Measurements from ENCODE around the gene UBALD1. TPM values are rescaled to one million over a fixed set of nuclear protein-coding genes. Genes with fewer than 3 reads are reported as not detected.

Gene UBALD1
- total and polyA plus RNA-seq, 12 donors = 14.7 to 39.4 (median 20.4) TPM

DNA sequence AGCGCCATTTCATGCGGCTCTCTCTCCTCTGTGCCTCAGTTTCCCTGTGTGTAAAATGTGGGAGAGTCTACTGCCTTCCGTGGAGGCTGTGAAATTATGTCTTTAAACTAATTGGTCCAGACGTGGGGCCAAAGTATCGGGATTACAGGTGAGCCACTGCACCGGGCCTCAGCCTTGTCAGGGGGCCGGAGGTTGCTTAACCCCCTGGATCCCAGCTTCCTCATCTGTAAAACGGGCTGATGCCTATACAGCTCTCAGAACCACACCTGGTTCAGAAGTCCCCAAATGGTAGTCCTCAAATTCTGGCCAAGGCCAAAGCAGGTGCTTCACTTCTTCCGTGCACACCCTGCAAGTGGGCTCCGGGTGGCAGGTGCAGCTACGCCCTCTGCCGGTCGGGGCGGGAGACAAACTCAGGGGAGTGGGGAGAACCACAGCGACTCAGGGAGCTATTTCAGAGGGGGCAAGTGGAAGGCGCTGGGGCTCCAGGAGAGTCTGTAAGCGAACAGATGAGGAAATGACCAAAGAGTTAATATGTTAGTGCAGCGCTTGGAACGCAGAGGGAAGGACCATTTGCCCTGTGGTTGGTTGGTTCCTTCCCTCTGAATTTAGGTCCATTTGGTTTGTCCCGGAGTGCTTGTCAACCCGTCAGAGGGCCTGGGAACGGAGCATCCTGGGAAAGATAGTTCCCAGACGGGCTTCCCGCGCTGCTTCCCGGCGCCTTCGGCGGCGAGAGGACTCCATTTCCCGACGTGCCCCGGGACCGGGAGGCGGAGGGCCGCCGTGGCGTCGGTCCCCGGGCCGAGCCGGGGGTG is 9.5 kb upstream of the UBALD1 start, which contains the start of gene MGRN1:
Gene MGRN1, plus strand, starts transcription at position 812 of the 812 bp plus-strand sequence. CDS start 135 bp downstream, outside the sequence.
- 7 to 8% methylated on average over 42 of the region's 42 CpGs for WGBS, 2 donors
- TF ChIP-seq, protein P1, sequence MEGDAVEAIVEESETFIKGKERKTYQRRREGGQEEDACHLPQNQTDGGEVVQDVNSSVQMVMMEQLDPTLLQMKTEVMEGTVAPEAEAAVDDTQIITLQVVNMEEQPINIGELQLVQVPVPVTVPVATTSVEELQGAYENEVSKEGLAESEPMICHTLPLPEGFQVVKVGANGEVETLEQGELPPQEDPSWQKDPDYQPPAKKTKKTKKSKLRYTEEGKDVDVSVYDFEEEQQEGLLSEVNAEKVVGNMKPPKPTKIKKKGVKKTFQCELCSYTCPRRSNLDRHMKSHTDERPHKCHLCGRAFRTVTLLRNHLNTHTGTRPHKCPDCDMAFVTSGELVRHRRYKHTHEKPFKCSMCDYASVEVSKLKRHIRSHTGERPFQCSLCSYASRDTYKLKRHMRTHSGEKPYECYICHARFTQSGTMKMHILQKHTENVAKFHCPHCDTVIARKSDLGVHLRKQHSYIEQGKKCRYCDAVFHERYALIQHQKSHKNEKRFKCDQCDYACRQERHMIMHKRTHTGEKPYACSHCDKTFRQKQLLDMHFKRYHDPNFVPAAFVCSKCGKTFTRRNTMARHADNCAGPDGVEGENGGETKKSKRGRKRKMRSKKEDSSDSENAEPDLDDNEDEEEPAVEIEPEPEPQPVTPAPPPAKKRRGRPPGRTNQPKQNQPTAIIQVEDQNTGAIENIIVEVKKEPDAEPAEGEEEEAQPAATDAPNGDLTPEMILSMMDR (IDR thresholded peaks at IDR 0.05) = peak; percentile 86 to 99 (median 93)
- Histone ChIP-seq H3K27me3 (no peaks in the 10 kb centered on the region), H3K4me1 (peaks cover 9 to 28% (median 22%) of the 10 kb centered on the region in 9 donors), H3K27ac (peak within 1 kb of the TSS; percentile 68 to 99 (median 96)), H3K9me3 (no peaks in the 10 kb centered on the region), H3K4me3 (peak within 1 kb of the TSS; percentile 83 to 100 (median 93)), H3K36me3 (peaks cover 0 to 6% (median 0%) of the 10 kb centered on the region in 9 donors)
- ATAC-seq = peak; percentile 96 to 99 (median 98)
- intact Hi-C loops (cut with DNase I) = loop anchor here in 1 of 10 donors (1.0 kb wide), 1 partner anchor 8 kb away; no protein-coding TSS in a partner anchor
- peak; percentile 93 to 96 for DNase-seq

DNA sequence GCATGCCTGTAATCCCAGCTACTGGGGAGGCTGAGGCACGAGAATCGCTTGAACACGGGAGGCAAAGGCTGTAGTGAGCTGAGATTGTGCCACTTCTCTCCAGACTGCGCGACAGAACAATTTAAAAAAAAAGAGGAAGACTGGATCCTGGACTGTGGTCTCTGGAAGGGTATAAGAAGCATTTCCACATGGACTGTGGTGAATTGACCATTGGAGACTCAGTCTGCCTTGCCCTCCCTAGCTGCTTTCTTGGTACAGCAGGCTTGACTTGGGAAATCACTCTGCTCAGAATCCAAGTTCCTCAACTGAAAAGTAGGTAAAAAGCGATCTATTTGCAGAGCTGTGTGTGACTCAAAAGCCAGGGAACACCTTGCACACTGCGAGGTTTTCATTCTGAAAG is 8.9 kb upstream of the UBALD1 start:
- H3K27ac ChIP-seq = peak overlapping the region in 1 of 10 donors; percentile 99

DNA sequence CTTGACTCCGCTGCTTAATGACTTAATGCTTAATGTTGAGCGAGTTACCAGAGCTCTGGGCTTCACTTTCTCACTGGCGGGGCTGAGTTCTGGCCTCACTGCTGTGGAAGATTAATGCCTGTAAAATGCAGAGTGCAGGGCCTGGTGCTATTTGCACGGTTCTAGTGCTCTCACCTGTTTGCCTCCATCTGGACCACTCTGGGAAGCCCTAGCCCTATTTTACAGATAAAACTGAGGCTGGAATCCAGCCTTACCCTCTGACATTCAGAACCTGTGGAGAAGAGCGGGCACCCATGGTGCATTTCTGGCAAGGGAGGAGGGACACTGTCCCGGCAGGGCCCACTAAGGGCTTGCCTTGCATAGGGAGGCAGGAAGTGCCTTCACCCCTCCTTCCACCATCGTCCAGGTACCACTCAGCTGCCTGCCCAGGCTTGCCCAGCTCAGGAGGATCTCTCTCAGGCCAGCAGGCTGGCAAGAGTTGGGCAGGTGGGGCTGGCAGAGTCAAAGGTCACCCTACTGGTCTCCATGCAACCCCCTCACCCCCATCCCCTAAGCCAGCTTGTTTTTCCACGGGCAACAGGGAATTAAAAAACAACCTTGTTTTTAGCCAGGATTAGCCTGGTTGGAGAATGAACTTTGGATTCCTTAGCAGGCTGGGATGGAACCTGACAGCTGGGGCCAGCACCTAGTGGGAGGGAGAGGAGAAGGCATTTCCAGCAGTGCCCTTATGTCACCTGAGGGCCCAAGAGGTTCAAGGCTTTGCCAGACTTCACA is 4.1 kb upstream of the UBALD1 start:
- intact Hi-C loops (cut with DNase I) = no loop called here

More for the DNA sequence above, 8.9 kb upstream of the UBALD1 start:
- intact Hi-C loops (cut with DNase I) = no loop called here
- Histone ChIP-seq H3K4me3 (peak overlapping the region in 1 of 10 donors; percentile 96), H3K27me3 (no peaks in the 10 kb centered on the region), H3K4me1 (peaks cover 9 to 32% (median 22%) of the 10 kb centered on the region in 9 donors), H3K36me3 (peaks cover 0 to 6% (median 0%) of the 10 kb centered on the region in 9 donors), H3K9me3 (no peaks in the 10 kb centered on the region)
- TF ChIP-seq, protein P1 (IDR thresholded peaks at IDR 0.05) = no peak
- ATAC-seq = no peak
- DNase-seq = no peak
- WGBS, 2 donors = 81 to 83% methylated on average over 7 of the region's 7 CpGs

More for the DNA sequence above, 4.1 kb upstream of the UBALD1 start:
- Histone ChIP-seq H3K9me3 (no peaks in the 10 kb centered on the region), H3K36me3 (no peaks in the 10 kb centered on the region), H3K4me3 (no peak overlapping the region), H3K27me3 (no peaks in the 10 kb centered on the region), H3K27ac (no peak overlapping the region), H3K4me1 (peaks cover 4 to 42% (median 23%) of the 10 kb centered on the region in 9 donors)
- no peak for ATAC-seq
- TF ChIP-seq, protein P1 (IDR thresholded peaks at IDR 0.05) = no peak
- DNase-seq = no peak
- WGBS, 2 donors = 87 to 91% methylated on average over 8 of the region's 8 CpGs
